HG02981 (cell line): ENCODE results near the gene STAG1.
A peak's percentile ranks its signal among the peaks of the same experiment; 100 is the strongest.
"Not testable (repeated sequence)": the region's sequence is repeated elsewhere in the genome, so short reads cannot be mapped to it uniquely, and the experiment has no call there.

Source experiments
- ATAC-seq: cut with Tn5 transposase; IDR thresholded peaks from one replicate; pipeline ENCODE4 v1.9.1; 2021; ENCODE audit warnings: mild to moderate bottlenecking, moderate library complexity; ENCODE audit not compliant: unreplicated experiment

STAG1 gene

GRCh38 chr3:136427236-136427635 is 324.9 kb downstream of the STAG1 start:
- no peak for ATAC-seq

- no peak for ATAC-seq
Measured at GRCh38 chr3:136414476-136414875, 337.7 kb downstream of the STAG1 start.

GRCh38 chr3:136412307-136412706 is 339.9 kb downstream of the STAG1 start:
- no peak for ATAC-seq

GRCh38 chr3:136409549-136409948 is 342.6 kb downstream of the STAG1 start:
- no peak for ATAC-seq

GRCh38 chr3:136404056-136404455 is 348.1 kb downstream of the STAG1 start:
- no peak for ATAC-seq

- ATAC-seq = no peak
Measured at GRCh38 chr3:136396916-136397315, 355.3 kb downstream of the STAG1 start.

GRCh38 chr3:136390574-136390973 is 361.6 kb downstream of the STAG1 start:
- no peak for ATAC-seq

GRCh38 chr3:136387031-136387430 is 365.1 kb downstream of the STAG1 start:
- no peak for ATAC-seq

GRCh38 chr3:136385457-136385856 is 366.7 kb downstream of the STAG1 start:
- peak; percentile 96 for ATAC-seq

- ATAC-seq = no peak
Measured at GRCh38 chr3:136381051-136381450, 371.1 kb downstream of the STAG1 start.

GRCh38 chr3:136380530-136380929 is 371.6 kb downstream of the STAG1 start:
- no peak for ATAC-seq

GRCh38 chr3:136378011-136378410 is 374.2 kb downstream of the STAG1 start:
- no peak for ATAC-seq

GRCh38 chr3:136377508-136377907 is 374.7 kb downstream of the STAG1 start:
- no peak for ATAC-seq

GRCh38 chr3:136375800-136376199 is 376.4 kb downstream of the STAG1 start:
- ATAC-seq = not testable (repeated sequence)

GRCh38 chr3:136366289-136366688 is 385.9 kb downstream of the STAG1 start:
- ATAC-seq = no peak

- ATAC-seq = peak; percentile 75
Measured at GRCh38 chr3:136353461-136353860, 398.7 kb downstream of the STAG1 start.

- no peak for ATAC-seq
Measured at GRCh38 chr3:136351905-136352304, 400.3 kb downstream of the STAG1 start.

- no peak for ATAC-seq
Measured at GRCh38 chr3:136351351-136351750, 400.8 kb downstream of the STAG1 start.

- no peak for ATAC-seq
Measured at GRCh38 chr3:136350557-136350956, 401.6 kb downstream of the STAG1 start.

- ATAC-seq = no peak
Measured at GRCh38 chr3:136350132-136350531, 402.0 kb downstream of the STAG1 start.

GRCh38 chr3:136346486-136346885 is 405.7 kb downstream of the STAG1 start:
- no peak for ATAC-seq

GRCh38 chr3:136343873-136344555 is 408.2 kb downstream of the STAG1 start:
- no peak for ATAC-seq

GRCh38 chr3:136343446-136343845 is 408.7 kb downstream of the STAG1 start:
- no peak for ATAC-seq
